Frontal cortex (tissue), 4 donors: ENCODE data around the gene AIG1. TPM values are rescaled to one million over a fixed set of nuclear protein-coding genes. Genes with fewer than 3 reads are reported as not detected.
"Not testable (repeated sequence)": the region's sequence is repeated elsewhere in the genome, so short reads cannot be mapped to it uniquely, and the experiment has no call there.

Experiments used
- DNase-seq, 2 donors: peaks; one replicate each; pipeline ENCODE4 v3.0.0; 2012; ENCODE audit warnings: low spot score in 2 of 2
- FAIRE-seq: peaks from 2 replicates; lab custom pipeline; 2012; peaks lifted over from hg19 to GRCh38; lab: Jason Lieb, UNC
- total RNA-seq: library from RNA; depleted of rRNA; stranded (reverse); fragments of >200 nt; gene quantifications from one replicate; pipeline ENCODE4 v1.2.3, GENCODE V29; 2014
- donor health status: control.
- donor health status: control.
- donor health status: control.

AIG1 gene
- 39.5 TPM for total RNA-seq

DNA sequence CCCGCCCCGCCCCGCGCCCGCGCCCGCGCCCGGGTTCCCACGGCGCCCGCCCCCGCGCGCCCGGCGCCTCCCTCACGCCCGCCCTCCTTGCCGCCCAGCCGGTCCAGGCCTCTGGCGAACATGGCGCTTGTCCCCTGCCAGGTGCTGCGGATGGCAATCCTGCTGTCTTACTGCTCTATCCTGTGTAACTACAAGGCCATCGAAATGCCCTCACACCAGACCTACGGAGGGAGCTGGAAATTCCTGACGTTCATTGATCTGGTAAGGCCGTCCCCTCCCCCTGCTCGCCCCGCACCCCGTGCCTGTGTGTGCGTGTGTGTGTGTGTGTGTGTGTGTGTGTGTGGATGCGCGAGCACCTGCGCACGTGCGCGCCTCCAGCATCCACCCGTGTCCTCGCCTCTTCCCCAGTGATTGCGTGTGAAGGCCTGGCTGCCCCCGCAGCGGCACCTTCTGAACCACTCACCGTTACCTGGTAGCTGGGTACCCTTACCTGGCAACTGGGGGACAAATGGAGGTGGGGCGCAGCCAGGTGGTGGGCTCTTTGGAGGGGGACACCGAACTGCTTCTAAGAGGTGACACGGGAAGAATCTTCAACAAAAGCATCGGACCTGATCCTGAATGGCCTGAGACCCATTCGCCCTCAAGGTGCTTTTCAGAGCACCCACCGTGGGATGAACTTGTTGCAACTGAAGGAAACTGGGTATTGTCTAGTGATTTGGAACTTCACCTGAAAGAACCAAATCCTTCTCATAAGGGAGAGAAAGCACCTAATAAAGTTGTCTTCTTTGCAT is at the start of gene AIG1:
Gene AIG1, plus strand, starts transcription at position 84 of the 791 bp plus-strand sequence. Its CDS starts 37 bp downstream, at position 121.
- FAIRE-seq, result no peak

DNA sequence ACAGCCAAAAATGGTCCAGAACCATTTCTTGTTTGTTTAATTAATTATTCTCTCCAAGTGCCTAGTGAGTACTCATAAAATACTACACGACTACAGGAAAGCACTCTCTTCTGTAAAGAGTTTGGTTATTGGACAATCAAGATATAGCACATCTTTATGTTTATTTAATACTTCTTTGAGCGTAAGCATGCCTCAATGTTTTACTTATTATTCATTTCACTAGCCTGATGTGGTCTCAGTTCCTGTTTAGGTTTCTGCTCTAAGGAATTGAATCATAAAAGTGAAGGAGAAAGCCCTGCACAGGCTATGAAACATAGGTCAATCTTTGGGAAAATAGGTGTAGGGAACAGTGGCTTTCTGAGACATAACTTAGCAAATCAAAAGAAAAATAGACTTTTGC is 45.9 kb upstream of the AIG1 start:
- DNase-seq, result no peak
- no peak for FAIRE-seq

More for the DNA sequence above, at the start of gene AIG1:
- DNase-seq, result no peak

- FAIRE-seq (no peak), DNase-seq (no peak)
These were observed 45.4 kb upstream of the AIG1 start for GRCh38 chr6:143015300-143015706.

- FAIRE-seq (no peak), DNase-seq (no peak)
These were observed 41.7 kb upstream of the AIG1 start for GRCh38 chr6:143018955-143019354.

- not testable (repeated sequence) for FAIRE-seq, DNase-seq
These were observed 39.8 kb upstream of the AIG1 start for GRCh38 chr6:143020862-143021261.

- no peak for DNase-seq
- FAIRE-seq, result no peak
These were observed 39.1 kb upstream of the AIG1 start for GRCh38 chr6:143021543-143021942.

GRCh38 chr6:143022587-143022986 is 38.1 kb upstream of the AIG1 start:
- FAIRE-seq (no peak), DNase-seq (no peak)

DNA sequence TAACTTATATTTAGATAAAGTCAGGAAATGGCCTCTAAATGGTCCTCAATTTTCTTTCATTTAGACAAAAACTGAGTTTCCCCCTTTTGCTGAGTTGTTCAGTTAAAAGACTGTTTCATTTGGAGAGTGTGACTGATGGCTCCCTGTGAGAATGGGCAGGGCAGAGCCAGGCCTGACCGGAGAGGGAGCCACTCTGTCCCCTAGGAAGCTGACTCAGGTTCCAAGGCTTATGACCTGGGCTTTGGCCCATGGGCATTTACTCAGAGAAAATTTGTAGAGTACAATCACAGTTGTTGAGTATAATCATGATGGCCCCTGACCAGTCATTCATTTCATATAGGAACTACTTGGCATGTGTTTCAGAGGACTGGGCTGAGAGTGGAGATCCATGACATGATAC is 37.0 kb upstream of the AIG1 start:
- no peak for DNase-seq
- FAIRE-seq, result no peak

DNA sequence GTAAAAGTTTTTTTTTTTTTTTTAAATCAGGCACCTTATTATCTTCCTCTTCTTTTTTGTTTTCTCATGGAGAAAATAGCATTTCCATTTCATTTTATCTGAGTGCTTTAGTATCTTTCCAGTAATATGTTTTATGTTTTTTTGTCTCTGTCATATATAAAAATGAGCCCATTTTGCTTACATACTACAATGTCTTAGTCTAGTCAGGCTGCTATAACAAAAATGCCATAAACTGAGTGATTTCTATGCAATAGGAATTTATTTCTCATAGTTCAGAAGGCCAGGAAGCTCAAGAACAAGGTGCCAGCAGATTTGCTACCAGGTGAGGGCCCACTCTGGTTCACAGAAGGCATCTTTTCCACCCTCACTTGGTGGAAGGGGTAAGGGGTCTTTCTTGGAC is 35.7 kb upstream of the AIG1 start:
- DNase-seq, result no peak
- FAIRE-seq, result no peak

- no peak for FAIRE-seq
- no peak for DNase-seq
These were observed 33.8 kb upstream of the AIG1 start for GRCh38 chr6:143026696-143027449.

- no peak for FAIRE-seq
- DNase-seq, result no peak
These were observed 25.9 kb upstream of the AIG1 start for GRCh38 chr6:143034689-143035334.

GRCh38 chr6:143037470-143037869 is 23.2 kb upstream of the AIG1 start:
- DNase-seq, result no peak
- no peak for FAIRE-seq

DNA sequence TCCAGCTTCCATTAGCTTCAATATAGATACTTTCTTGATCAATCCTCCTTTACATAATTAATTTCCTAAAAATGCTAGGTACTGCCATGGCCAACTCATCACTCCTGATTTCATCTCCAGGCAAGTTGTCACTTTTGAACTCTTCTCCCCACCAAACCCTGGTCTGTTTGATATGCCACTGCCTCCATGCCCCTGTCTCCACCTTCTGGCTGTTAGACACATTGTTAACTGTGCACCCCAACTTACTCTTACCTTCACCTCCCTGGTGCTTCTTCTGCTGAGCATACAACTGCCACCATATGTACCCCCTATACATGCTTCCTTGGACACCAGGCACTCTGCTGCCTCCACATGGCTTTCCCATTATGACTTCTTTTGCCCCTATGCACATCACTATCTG is 21.9 kb upstream of the AIG1 start:
- FAIRE-seq (no peak), DNase-seq (no peak)

GRCh38 chr6:143039548-143039947 is 21.1 kb upstream of the AIG1 start:
- FAIRE-seq (no peak), DNase-seq (no peak)

GRCh38 chr6:143040018-143040417 is 20.7 kb upstream of the AIG1 start:
- FAIRE-seq (no peak), DNase-seq (no peak)

GRCh38 chr6:143044345-143044744 is 16.3 kb upstream of the AIG1 start:
- FAIRE-seq, DNase-seq: not testable (repeated sequence)

GRCh38 chr6:143049611-143050010 is 11.1 kb upstream of the AIG1 start:
- DNase-seq, result no peak
- FAIRE-seq, result no peak

DNA sequence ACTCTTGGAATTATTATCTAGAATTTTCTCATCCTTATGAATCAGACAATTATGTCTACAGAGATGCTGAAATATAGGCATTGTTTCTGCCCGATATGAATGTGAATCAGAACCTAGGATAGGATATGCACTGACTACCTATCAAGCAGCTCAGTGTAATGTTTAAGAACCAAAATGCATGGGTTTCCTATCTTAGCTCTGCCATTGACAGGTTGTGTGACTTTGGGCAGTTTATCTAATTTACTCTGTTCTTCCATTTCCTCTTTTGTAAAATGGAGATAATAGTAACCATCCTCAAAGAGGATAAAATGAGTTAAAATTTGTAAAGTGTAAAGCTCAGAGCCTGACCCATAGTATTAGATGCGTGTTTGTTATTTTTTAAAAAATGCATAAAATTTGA is 10.2 kb upstream of the AIG1 start:
- FAIRE-seq, result no peak
- DNase-seq, result no peak

- no peak for DNase-seq
- FAIRE-seq, result no peak
These were observed 8.4 kb upstream of the AIG1 start for GRCh38 chr6:143052282-143052681.

DNA sequence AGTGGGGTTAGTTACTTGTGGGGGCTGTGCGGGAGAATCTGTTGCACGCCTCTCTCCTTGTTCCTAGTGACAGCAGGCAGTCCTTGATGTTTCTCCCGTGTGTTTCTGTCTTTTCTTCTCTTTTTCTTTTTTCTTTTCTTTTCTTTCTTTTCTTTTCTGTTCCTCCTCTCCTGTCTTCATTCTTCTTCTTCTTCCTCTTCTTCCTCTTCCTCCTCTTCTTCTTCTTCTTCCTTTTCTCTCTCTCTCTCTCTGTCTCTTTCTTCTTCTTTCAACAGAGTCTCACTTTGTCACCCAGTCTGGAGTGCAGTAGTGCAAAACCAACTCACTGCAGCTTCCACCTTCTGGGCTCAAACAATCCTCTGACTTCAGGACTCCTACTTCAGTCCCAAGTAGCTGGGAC is 6.8 kb upstream of the AIG1 start:
- DNase-seq (no peak), FAIRE-seq (no peak)

DNA sequence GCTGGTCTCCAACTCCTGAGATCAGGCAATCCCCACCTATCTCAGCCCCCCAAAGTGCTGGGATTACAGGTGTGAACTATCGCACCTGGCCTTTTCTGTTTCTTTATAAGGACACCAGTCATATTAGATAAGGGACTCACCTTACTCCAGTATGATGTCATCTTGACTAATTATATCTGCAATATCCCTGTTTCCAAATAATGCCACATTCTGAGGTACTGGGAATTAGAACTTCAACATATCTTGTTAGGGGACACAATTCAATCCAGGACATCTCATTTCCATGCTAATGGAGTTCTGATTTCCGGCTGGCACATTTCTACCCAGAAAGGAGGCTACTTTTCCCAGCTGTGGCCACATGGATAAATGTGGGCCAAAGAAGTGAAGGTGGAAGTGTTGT is 6.4 kb upstream of the AIG1 start:
- FAIRE-seq (no peak), DNase-seq (no peak)
